Limb (tissue), 2 donors: ENCODE measurements around the gene TMEM120A.

Source experiments
- DNase-seq, 2 donors: peaks; one replicate each; pipeline ENCODE4 v3.0.0-alpha.2; 2016; ENCODE audit errors: extremely low spot score in 2 of 2

TMEM120A gene

GRCh38 chr7:75995996-75996395 is 1.6 kb upstream of the TMEM120A start:
- no peak for DNase-seq

GRCh38 chr7:75995052-75995471 is 667 bp upstream of the TMEM120A start:
- DNase-seq = peak in 1 of 2 donors; percentile 36

- peak; percentile 34 to 66 for DNase-seq
Observed at GRCh38 chr7:75993689-75994387, 557 bp downstream of the TMEM120A start.

- DNase-seq = peak in 1 of 2 donors; percentile 32
Observed at GRCh38 chr7:75992083-75992755, 2.2 kb downstream of the TMEM120A start.

- no peak for DNase-seq
Observed at GRCh38 chr7:75991531-75992082, 2.8 kb downstream of the TMEM120A start.

- DNase-seq = peak in 1 of 2 donors; percentile 36
Observed at GRCh38 chr7:75989500-75990388, 4.7 kb downstream of the TMEM120A start.

GRCh38 chr7:75988568-75989499 is 5.6 kb downstream of the TMEM120A start:
- DNase-seq = peak in 1 of 2 donors; percentile 32

- DNase-seq = no peak
Observed at GRCh38 chr7:75987805-75988567, 6.4 kb downstream of the TMEM120A start.

GRCh38 chr7:75987026-75987804 is 7.2 kb downstream of the TMEM120A start:
- DNase-seq = no peak

- DNase-seq = no peak
Observed at GRCh38 chr7:75986147-75986781, 8.1 kb downstream of the TMEM120A start.

GRCh38 chr7:75985518-75986146 is 8.8 kb downstream of the TMEM120A start:
- peak in 1 of 2 donors; percentile 35 for DNase-seq

GRCh38 chr7:75985009-75985517 is 9.3 kb downstream of the TMEM120A start:
- DNase-seq = no peak

- no peak for DNase-seq
Observed at GRCh38 chr7:75984130-75985008, 10.0 kb downstream of the TMEM120A start.

- DNase-seq = no peak
Observed at GRCh38 chr7:75983471-75984129, 10.8 kb downstream of the TMEM120A start.

GRCh38 chr7:75982306-75983064 is 11.9 kb downstream of the TMEM120A start:
- DNase-seq = no peak
